ENCODE data around the gene GRB2.
"Not testable (repeated sequence)": the region's sequence is repeated elsewhere in the genome, so short reads cannot be mapped to it uniquely, and the experiment has no call there.

Gene GRB2

DNA sequence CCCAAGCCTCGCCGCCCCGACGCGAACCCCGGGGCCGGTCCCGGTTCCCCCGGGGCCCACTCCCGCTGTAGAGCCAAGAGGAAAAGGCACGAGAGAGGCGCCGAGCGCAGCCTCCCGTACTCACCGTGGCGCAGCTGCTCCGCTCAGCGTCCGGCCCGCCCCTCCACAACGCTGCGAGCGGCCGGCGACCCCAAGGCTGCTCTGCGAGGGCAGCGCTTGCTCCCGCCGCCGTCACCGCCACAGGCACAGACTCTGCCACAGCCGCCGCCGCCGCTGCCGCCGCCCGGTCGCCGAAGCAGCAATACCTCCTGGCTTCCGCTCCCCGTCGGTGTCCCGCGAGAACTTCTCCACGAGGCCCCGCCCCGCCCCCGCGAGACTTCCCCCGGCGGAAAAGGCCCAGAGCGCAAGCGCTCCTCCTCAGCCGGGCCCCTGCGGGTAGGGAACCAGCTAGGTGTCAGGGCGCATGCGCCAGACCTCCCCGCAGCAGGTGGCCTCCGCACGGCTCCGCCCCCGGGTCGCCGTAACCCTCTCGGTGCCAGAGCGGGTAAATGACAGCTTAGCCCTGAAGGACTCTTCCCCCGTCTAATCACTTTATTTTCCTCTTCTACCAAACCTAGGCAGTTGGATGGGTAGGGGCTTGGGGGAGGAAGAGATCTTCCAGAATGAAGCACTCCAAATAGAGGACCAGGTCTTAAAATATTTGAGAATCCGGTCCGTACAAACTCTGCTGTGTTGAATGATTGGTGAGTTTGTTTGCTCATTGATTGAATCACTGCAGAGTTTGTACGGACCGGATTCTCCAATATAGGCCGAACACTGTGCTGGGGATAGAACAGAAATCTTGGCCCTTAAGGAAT lies at the start of gene GRB2:
GRB2 (minus strand) TSS at position 314 of the 857 bp plus-strand sequence. CDS start 12,050 bp downstream, outside the sequence.
- peak; percentile 96 to 99 for DNase-seq

DNA sequence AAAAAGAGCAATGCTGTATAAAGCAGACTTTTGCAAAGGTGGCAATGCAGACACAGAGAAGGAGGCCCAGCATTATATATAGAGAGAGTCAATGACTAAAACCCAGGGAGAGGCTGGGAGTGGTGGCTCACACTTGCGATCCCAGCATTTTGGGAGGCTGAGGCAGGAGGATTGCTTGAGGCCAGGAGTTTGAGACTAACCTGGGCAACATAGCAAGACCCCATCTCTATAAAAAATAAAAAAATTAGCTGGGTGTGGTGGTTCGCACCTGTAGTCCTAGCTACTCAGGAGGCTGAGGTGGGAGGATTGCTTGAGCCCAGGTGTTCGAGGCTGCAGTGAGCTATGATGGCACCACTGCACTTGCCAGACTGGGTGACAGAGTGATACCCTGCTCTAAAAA lies 49.2 kb upstream of the GRB2 start:
- not testable (repeated sequence) for DNase-seq

DNA sequence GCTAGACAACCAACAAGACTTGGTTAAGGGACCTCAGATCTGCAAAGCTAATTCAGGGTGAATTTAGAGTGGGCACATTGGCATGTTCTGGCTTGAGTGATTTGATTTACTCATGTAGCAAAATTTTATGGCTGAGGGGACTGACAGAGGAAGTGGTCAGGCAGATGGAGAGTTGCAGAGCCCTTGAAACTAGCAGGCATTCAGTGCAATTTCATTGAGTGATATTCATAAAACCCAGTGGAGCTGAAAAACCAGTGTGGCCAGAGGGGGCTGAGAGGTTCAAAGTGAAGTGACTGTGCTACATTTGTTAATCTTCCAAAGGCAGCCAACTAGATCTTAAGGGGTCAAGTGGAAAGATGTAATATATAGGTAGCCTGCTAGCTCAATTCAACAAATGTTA lies 48.7 kb upstream of the GRB2 start:
- no peak for DNase-seq

DNA sequence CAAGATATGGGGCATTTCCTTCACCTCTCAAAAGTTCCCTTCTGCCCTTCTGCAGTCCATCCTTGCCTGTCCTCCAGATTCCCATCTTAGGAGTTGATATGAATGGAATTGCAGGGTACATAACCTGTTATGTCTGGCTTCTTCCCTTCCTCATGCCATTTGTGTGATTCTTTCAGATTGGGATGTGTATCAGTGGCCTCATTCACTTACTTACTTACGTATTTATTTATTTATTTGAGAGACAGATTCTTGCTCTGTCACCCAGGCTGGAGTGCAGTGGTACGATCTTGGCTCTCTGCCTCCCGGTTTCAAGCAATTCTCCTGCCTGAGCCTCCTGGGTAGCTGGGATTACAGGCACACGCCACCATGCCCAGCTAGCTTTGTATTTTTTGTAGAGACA lies 44.8 kb upstream of the GRB2 start:
- no peak for DNase-seq

DNA sequence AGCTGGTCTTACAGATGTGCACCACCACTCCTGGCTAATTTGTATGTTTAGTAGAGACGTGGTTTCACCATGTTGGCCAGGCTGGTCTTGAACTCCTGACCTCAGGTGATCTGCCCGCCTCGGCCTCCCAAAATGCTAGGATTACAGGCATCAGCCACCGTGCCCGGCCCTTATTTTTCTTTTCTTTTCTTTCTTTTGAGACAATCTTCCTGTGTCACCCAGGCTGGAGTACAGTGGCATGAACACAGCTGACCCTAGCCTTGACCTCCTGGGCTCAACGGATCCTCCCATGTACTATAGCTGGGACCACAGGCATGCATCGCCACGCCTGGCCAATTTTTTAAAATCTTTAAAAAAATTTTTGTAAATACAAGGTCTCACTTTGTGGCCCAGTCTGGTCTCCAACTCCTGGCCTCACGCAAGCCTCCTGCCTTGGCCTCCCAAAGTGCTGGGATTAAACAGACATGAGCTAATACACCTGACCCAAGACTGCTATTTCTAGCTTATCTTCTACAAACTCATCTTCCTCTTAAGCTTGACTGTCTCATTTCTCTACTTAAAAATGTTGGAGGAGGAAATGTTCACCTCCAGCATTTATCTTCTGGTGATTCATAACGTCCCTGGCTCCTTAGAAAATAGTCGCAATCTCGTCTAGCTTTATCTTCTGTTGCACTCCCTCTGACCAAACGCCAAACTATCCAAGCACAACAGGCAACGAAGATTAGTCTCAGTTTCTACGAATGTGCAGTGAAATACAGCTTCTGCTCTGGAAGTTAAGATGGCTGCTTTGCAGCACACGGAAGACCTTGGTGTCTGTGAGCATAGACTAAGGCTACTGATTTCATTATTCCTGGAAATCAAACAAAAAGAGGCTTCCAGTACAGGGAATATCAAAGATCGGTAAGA lies 42.7 kb upstream of the GRB2 start:
- DNase-seq: no peak

DNA sequence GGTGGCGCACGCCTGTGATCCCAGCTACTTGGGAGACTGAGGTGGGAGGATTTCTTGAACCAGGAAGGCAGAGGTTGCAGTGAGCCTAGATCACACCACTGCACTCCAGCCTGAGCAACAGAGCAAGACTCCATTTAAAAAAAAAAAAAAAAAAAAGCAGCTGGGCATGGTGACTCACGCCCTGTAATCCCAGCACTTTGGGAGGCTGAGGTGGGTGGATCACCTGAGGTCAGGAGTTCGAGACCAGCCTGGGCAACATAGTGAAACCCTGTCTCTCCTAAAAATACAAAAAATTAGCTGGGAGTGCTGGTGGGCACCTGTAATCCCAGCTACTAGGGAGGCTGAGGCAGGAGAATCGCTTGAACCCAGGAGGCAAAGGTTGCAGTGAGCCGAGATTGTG lies 40.4 kb upstream of the GRB2 start:
- DNase-seq: not testable (repeated sequence)

DNA sequence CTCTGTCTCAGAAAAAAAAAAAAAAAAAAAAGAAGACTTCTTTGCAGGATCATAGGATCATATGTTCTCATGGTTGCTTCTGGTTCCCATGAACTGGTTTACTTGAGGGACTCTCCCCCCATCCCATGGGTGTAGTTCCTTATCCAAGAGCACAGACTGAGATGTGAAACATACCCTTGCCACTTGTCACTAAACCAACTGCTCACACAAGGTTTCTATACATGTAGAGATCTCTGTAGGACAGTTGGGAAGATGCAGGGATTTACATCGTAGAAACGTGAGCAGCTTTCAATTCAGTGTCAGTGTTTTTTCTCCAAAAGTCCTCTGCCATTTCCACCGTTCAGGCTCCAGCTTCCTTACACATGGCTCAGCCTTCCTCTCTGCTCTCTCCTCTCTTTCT lies 39.8 kb upstream of the GRB2 start:
- no peak for DNase-seq

DNA sequence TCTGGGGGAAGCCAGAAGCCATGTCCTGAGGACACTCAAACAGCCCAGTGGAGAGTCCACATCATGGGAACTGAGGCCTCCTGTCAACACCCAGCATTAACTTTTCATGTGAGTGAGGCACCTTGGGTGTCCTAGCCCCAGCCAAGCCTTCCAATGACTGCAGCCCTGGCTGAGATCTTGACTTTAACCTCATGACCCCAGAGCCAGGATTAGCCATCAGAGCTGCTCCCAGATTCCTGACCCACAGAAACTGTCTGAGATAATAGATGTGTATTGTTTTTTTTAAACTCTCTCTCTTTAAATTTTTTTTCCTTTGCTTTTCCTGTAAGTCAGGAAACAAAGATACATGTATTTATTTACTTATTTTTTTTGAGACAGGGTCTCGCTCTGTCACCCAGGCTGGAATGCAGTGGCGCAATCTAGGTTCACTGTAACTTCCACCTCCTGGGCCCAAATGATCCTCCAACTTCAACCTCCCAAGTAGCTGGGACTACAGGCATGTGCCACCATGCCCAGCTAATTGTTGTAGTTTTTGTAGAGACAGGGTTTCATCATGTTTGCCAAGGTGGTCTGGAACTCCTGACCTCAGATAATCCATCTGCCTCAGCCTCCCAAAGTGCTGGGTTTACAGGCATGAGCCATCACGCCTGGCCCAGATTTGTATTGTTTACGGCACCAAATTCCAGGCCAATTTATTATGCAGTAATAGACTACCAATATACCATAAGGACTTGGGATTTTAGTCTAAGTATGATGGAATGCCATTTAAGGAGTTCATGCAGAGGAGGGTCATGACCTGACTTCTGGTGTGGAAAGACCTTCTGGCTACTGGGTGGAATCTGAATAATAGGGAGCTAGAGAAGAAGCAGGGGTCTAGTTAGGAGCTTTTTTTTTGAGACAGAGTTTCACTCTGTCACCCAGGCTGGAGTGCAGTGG lies 37.0 kb upstream of the GRB2 start:
- DNase-seq: no peak

DNA sequence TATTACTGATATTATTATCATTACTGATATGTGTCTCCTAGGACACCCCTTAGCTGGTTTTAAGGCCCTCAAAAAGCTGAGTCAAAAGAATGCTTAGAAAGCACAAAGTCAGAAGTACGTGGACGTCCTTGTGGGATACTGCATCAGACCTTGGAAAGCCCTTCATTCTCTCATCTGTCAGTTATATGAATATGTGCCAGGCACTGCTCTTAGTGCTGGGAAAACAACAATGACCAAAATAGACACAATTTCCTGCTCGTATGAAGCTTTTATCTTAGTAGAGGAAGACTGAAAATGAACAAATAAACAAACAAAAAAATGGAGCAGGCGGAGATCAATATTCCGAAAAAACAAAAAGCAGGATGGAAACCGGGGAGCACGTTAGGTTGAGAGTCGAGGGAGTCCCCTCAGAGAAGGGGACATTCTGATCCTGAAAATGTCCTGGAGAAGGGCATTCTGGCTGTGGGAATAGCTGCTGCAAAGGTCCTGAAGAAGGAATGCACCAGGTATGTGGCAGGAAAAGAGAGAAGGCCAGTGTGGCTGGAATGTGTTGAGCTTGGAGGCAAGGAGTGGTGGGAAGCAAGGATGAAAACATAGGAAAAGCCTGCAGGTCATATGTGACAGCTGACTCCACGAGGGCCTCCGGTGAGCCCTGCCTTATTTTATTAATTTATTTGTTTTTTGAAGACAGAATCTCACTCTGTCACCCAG lies 35.4 kb upstream of the GRB2 start:
- DNase-seq: no peak

DNA sequence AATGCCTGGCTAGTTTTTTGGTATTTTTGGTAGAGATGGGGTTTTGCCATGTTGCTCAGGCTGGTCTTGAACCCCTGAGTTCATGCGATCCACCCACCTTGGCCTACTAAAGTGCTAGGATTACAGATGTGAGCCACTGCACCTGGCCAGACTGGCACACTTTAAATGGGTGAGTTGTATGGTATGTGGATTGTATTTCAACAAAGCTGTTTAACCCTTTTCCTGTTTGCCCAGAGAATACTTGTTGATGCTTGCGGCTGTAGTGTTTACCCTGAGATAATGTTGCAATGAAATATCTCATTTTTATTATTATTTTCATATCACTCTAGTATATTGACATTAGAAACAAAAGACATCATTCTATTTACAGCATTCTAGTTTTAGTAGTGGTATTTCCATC lies 33.8 kb upstream of the GRB2 start:
- no peak for DNase-seq

DNA sequence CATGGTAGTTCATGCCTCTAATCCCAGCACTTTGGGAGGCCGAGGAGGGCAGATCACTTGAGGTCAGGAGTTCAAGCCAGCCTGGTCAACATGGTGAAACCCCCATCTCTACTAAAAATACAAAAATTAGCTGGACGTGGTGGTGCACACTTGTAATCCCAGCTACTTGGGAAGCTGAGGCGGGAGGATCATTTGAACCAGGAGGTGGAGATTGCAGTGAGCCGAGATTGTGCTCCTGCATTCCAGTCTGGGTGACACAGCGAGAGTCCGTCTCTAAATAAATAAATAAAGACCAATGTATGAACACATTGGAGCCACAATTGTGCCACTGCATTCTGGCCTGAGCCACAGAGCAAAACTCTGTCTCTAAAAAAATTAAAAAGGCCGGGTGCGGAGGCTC lies 31.9 kb upstream of the GRB2 start:
- DNase-seq: not testable (repeated sequence)

DNA sequence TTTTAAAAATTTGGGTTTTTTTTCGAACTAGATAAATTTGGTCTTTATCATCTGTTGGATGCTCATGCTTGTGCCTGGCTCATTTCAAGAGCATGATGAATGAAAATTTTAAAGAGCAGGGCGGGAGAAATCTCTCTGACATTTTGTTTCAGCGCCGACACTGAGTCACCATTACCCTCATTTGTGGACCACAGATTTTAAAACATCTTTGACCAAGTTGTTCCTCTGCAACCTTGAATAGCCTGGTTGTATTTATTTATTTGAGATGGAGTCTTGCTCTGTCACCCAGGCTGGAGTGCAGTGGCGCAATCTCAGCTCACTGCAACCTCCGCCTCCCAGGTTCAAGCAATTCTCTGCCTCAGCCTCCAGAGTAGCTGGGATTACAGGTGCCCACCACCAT lies 29.0 kb upstream of the GRB2 start:
- not testable (repeated sequence) for DNase-seq

DNA sequence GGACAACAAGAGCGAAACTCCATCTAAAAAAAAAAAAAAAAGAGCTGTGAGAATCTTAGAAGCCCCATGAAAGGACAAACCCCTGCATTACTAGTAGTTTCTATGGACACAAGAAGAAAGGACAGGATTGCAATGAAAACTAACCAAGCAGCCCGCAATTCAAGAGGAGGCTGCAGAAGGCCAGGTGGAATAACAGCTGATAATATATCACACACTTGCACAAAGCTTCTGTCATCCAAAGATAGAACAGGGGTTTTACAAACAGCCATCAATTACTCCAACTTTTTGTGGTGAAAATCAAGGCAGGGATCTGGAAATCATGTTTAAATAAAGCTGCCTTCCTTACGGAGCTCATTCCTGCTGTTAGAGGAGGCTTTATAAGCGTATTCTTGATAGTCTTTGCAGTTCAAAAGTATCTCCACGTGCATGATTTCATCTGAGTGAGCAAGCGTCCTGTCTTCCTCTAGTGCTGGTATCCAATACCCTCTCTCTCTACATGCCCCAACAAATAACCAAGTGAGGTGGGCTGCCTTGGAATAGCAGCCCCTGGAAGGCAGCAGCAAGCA lies 27.8 kb upstream of the GRB2 start:
- no peak for DNase-seq

DNA sequence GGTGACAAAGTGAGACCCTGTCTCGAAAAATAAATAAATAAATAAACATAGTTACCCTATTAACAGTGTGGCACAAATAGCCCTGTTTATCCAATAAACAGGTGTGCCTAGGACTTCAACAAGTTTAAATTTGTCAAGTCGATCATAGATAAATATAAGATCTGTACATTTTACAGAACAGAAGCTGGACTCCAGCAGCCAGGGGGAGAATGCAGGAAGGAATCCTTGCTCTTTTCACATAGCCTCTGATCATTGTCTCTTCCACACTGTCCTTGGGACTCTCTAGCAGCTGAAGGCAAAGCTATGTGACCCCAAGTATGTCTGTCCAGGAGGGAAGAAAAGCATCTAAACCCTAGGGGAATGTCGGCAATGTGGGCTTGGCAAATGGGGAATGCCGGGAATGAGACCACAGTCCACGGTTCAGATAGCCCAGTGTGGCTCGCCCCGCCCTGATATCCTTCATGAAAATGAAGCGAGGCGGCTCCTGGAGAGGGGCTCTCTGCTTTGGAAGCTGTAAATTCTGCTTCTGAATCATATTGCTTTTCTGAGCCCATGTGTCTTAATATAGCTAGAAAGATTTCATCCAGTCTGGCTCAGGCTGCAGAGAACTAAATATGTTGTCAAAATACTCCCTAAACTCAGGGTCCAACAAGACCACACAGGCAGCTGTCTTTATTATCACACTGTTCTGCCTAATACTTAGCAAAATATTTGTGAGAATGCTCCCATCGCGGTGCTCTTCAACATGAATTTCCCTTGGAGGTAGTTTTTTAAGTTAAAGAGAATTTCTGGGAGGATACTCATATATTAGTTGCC lies 24.9 kb upstream of the GRB2 start:
- no peak for DNase-seq

DNA sequence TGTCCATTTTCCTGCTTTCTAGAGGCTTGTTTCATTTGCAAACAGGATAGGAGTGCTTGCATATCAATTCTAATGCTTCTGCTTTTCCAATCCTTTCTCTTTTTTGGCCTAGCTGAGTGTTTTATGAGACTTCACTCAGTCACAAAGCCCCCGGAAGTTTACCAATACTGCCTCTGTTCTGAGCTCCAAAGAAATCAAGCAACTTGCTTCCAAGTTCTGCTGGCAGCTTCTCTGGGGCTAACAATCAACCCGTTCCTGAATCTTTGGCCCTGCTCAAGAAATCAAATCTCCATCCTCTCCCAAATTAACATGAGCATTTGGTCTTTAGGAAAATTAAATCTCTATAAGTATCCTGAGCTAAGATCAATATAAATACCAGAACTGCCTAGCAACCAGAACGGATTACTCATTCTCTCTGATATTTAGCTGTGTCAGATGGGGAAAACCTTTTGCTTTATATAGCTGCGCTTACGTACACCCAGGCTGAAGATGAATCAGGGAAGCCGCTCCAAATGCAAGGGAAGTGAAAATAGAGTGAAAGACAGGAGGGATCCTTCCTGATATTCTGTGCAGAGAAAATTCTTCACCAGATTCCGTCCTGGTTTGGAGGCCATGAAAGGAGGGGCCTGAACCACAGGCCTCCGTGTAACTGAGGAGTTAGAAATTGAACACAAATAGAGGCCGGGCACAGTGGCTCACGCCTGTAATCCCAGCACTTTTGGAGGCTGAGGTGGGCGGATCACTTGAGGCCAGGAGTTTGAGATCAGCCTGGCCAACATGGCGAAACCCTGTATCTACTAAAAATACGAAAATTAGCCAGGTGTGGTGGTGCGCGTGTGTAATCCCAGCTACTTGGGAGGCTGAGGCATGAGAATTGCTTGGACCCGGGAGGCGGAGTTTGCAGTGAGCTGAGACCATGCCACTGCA lies 23.3 kb upstream of the GRB2 start:
- DNase-seq: no peak

DNA sequence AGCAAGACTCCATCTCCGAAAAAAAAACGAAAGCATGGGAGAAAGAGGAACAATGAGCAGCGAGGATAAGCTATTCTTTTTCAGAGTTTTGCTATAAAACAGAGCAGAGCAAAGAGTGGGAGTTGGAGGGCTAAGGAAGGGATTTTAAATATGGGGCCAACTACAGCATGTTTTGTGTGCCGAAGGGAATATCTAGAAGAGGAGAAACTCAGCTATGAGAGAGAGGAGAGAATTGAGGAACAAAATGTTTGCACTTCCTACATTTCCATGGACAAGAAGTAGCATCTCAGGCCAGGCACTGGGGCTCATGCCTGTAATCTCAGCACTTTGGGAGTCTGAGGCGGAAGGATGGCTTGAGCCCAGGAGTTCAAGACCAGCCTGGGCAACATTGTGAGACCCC lies 13.1 kb upstream of the GRB2 start:
- DNase-seq: no peak

DNA sequence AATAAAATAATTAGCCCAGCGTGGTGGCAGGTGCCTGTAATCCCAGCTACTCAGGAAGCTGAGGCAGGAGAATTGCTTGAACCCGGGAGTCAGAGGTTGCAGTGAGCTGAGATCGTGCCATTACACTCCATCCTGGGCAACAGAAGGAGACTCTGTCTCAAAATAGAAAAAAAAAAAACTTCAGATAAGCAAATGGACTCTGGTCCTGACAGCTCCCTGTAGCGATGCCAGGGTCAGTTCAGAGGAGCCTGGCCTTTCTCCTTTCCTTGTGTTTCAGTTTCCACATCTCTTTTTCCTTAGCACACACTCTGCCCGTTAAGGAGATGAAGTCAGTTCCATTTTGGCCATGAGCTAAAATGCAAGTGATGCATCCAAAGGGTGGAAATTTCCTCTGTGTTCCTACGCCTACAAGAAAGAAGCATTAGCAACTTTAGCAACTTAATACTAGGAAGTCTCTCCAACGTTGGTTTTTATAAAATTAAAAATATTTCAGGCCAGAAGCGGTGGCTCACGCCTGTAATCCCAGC lies 11.6 kb upstream of the GRB2 start:
- no peak for DNase-seq

DNA sequence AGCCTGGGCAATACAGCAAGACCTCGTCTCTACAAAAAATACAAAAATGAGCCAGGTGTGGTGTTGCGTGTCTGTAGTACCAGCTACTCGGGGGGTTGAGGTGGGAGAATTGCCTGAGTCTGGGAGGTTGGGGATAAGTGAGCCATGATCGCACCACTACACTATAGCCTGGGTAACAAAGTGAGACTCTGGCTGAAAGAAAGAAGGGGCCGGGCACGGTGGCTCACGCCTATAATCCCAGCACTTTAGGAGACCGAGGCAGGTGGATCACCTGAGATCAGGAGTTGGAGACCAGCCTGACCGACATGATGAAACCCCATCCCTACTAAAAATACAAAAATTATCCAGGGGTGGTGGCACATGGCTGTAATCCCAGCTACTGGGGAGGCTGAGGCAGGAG lies 10.5 kb upstream of the GRB2 start:
- no peak for DNase-seq

DNA sequence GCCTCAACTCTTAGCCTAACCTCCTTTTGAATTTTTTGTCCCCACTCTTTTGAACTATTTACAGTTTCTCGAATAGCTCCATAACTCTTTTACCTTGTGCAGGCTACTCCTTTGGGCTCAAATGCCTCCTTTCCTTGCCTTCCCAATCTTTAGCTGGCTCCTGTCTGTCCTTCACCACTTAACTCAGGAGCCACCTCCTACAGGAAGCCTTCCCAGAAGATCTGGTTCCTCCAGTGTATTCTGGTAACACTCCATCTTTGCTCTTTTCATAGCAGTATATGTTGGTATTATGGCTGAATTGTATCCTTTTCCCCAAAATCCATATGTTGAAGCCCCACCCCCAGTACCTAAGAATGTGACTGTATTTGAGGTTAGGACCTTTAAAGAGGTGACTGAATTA lies 9.0 kb upstream of the GRB2 start:
- no peak for DNase-seq
